HG03103 (cell line): ENCODE results near the gene ATF6.
"Not testable (repeated sequence)": the region's sequence is repeated elsewhere in the genome, so short reads cannot be mapped to it uniquely, and the experiment has no call there.

Experiments used
- ATAC-seq: cut with Tn5 transposase; IDR thresholded peaks from one replicate; pipeline ENCODE4 v1.9.1; 2021; ENCODE audit warnings: low read depth; ENCODE audit not compliant: unreplicated experiment

The ATF6 gene

DNA sequence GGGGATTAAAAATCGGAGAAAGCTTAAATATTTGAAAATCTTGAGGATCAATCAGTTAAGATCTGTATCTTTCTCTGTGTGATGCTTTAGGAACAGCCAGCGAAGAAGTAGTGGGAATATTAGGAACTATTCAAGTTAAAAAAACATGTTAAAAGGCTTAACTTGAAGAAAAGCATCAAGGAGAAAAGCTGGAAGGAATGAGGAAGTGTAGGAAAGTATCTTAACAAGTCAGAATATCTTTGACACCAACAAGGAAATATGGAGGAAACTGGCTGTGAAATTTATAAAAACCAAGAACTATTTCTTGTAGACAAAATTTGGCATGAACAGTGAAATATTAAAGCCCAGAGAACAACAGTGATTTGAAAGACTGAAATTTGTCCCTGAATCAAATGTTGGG is 60.4 kb downstream of the ATF6 start:
- no peak for ATAC-seq

DNA sequence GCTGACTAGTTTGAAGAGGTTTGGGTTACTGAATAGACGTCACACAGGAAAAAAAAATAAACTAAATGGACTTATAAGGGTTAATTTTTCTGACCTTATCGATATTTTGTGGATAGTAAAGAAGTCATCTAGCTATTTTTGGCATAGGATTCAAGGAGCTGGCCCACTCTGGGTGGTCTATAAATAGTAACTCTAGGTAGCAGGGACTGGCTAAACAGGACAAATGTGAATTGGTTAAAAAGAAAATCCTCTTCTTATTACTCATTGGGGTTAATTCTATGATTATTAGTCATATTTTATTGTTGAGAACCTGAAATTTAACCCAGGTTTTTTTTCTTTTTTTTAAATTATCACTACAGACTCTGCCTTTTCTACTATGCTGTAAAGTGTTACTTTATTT is 61.7 kb downstream of the ATF6 start:
- ATAC-seq = no peak

DNA sequence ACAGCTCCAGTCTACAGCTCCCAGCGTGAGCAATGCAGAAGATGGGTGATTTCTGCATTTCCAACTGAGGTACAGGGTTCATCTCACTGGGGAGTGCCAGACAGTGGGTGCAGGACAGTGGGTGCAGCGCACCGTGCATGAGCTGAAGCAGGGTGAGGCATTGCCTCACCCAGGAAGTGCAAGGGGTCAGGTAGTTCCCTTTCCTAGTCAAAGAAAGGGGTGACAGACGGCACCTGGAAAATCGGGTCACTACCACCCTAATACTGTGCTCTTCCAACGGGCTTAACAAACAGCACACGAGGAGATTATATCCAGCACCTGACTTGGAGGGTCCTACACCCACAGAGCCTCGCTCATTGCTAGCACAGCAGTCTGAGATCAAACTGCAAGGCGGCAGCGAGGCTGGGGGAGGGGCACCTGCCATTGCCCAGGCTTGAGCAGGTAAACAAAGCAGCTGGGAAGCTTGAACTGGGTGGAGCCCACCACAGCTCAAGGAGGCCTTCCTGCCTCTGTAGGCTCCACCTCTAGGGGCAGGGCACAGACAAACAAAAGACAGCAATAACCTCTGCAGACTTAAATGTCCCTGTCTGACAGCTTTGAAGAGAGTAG is 66.3 kb downstream of the ATF6 start:
- ATAC-seq = not testable (repeated sequence)

DNA sequence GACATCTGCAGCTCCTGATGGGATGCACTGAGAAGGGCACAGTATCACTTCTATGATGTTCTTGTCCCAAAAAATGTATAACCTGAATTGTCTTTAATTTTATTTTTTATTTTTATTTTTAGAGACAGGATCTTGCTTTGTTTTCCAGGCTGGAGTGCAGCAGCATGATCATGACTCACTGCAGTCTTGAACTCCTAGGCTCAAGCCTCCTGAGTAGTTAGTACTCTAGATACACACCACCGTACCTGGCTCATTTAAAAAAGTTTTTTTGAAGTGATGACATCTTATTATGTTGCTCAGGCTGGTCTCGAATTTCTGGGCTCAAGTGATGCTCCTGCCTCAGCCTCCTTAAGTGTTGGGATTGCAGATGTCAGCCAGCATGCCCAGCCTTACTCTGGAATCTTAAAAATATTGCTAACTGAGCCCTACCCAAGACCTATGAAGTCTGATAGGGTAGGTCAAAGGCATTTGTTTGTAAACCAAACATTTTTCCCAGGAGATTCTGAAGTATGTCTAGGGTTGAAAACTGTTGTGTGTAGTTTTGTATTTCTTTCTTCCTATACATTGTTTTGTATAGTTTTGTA is 68.9 kb downstream of the ATF6 start:
- no peak for ATAC-seq

DNA sequence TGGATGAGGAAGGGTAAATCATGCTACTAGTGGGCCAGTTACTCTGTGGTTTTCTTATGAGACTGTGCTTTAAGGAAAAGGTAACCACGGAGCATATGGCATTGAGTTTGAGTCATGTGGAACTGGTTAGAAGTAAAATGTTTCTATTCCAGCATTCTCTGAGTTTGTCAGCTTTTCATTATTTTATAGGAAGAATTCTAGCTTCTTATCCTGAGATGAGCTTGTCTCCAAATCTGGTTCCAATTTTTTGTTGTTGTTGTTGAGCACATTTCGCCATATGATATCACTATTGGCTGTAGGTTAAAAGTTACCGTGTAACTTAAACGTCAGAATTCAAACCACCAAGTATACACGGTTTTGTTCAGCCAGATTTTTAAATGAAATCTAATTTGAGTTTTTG is 69.9 kb downstream of the ATF6 start:
- ATAC-seq = no peak

DNA sequence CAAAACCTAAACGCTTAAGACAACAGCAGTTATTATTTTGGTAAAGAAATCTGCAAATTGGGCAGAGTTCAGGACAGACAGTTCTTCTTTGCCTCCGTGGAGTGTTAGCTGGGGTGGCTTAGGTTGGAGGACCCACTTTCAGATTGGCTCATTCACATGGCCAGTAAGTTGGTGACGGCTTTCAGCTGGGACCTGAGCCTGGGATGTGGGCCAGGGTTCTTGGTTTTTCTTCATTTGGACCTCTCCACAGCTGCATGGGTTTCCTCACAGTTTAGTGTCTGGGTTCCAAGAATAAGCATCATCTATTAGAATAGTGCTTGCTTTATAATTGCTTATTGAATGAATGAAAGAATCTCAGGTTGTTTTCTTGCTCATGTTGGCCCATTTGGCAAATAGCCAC is 72.2 kb downstream of the ATF6 start:
- ATAC-seq = no peak

DNA sequence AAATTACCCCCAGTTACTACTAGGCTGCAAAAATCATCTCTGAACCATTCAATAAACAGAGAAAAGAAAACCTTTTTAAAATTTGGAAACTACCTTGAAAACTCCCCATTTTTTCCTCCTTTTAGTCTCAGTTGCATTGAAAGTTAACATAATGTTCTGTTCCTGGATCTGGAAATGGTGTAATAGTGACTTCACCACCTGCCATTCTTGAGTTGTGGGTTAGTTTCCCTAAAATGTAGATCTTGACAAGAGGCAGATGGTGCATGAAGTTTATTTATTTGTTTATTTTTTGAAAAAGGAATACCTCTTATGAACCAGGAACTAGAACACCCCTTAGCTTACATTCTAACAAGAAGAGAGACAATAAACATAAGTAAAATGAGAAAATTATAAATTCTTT is 72.8 kb downstream of the ATF6 start:
- ATAC-seq = no peak

DNA sequence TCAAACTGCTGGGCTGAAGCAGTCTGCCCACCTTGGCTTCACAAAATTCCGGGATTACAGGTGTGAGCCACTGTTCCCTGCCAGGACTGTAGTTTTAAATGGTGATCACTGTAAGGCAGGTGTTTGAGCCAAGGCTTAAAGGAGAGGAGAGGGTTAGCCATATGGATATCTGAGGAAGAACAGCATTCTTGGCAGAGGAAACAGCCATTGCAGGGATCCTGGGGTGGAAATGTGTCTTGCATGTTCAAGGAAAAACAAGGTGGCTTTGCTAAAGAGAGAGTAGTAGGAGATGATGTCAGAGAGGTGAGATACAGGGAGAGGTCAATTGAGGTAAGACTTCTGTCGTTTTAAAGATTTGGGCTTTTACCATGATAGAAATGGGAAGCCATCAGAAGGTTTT is 73.5 kb downstream of the ATF6 start:
- ATAC-seq = no peak

DNA sequence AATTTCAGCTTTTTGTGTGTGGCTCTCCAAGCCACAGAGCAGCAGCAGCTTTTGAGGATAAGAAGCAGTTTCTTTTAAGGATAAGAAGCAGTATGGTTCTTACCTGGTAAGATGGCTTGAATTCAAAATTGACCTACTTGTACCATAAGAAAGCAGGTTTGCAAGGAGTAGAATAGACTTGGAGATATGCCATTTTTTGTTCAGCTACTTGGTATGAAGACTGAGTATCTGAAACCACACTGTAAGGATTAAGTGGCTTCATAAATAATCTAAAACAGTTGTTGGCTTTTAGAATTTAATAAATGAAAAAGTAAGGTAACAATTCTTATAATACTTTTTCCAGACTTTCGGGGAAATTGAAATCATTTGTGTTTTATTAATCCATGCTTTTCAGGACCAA is 74.2 kb downstream of the ATF6 start:
- no peak for ATAC-seq

DNA sequence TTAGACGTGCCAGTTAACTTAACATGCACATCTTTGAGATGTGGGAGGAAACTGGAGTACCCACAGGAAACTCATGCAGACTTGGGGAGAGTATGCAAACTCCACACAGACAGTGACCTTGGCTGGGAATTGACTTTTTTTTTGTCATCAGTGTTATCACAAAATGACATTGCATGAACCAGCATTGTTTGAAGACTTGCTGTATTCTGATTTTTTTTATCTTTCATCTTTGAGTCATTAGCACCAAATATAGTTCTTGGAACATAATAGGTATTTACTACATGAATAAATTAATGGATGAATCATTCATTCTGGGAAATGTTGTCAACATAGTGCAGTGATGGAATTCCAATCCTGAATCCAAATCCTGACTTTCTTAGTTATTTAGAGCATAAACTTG is 77.0 kb downstream of the ATF6 start:
- no peak for ATAC-seq

DNA sequence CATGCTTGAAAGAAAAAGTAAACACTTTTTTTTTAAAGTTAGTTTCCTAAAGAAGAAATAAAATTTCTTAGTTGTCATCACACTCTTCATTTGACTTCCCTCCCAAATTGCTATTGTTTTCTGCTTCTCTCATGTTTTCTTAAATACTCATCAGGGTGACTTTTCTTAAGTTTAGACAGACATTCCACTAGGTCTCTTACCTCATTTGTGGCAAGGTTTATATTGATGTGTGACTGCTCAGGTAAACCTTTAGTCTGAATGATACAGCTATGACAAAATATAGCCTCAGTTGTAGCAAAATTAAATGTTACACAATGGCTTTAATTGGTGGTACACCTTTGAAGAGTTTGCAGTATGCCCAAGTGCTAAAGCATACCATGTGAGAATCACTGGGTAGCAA is 78.6 kb downstream of the ATF6 start:
- no peak for ATAC-seq

DNA sequence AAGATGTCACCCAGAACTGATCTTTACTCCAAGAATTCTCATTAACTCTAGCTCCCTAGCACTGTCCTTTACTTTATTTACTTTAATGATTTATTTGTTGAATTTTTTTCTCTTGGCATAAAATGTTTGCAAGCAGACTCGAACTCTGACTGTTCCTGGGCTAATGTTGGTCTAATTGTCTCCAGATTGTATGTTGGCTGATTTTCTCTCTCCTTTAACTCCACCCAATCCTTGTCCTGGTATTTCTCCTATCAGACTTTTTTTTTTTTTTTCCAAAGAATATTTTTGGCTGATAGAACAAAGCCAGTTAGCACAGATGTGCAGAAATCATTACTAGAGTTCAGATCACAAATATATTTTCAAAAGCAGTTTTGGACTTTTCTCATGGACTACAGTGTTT is 82.6 kb downstream of the ATF6 start:
- ATAC-seq = no peak

DNA sequence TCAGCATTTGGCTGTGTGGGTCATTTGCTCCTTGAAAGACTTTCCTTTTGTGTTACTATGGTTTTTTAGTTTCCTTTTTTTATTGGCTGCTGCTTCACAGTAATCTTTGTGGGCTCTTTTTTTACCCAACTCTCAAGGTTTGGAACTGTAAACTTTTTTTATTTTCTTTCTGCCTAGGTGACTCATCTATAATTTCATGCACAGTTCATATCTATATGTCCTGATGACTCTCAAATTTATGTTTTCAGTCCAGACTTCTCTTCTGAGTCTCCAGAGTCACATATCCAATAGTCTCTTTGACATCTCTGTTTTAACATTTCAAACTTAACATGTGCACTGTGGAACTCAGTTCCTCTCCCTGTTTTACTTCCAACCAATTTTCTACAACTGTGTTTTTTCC is 83.4 kb downstream of the ATF6 start:
- no peak for ATAC-seq

DNA sequence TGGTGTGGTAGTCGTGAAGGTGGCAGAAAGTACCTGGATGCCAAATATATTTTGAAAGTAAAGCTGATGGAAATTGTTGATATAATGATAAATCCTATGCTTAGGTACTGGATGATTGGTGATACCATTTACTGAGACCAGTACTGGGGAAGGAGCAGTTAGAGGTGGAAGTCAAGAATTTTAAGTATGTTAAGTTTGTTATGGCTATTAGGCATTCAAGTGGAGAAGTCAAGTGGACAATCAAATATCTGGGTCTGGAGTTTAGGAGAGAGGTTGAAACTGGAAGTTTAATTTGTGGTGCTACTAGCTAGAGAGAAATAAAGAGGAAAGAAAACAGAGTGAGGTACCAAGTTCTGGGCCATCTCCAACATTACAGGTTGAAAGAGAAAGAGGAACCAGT is 89.1 kb downstream of the ATF6 start:
- ATAC-seq = no peak

DNA sequence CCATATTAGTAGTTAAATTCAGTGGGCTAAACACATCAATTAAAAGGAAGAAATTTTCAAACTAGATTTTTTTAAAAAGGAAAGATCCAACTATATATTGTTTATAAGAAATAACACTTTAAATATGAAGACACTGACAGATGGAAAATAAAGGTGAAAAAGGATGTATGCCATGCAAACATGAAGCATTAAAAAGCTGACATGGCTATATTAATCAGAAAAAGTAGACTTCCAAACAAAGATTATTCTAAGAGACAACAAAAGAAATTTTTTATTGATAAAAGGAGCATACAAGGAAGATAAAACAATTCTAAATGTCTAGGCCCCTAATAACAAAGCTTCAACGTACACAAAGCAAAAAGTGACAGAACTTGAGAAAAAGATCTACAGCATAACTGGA is 92.2 kb downstream of the ATF6 start:
- no peak for ATAC-seq

DNA sequence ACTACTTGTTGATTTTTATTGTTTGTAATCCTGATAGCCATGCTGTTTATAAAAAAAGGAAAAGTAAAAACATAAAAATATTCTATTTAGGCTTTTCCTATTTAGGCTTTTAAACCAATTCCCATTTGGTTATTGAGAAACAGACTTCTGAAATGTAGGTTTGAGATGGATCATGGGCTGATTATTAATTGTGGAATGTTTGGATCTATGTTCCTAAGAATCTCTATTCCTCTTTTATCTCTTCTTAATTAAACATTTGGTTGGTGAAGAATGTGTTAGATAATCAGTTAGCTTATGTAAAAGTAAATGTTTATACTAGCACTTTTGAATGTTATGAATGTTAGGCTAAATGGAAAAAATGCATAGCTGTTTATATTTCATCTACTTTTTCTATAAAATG is 97.4 kb downstream of the ATF6 start:
- ATAC-seq = no peak

DNA sequence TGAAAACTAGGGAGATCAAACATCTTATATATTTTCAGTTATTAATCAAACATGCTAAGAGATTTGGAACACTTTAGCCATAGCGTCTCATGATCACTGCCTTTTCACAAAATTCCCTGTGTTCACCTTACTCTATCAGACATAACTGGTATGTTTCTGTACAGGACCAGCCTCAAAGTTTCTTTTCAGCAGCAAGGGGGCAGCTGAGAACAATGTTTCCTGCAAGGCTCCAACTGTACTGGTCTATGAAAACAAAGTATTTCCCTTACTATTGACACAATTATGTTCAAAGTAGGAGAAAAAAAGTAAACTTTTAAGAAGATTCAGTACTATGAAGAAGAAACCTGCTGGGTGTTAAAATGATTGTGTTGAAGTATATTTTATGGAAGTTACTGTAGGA is 98.5 kb downstream of the ATF6 start:
- no peak for ATAC-seq

DNA sequence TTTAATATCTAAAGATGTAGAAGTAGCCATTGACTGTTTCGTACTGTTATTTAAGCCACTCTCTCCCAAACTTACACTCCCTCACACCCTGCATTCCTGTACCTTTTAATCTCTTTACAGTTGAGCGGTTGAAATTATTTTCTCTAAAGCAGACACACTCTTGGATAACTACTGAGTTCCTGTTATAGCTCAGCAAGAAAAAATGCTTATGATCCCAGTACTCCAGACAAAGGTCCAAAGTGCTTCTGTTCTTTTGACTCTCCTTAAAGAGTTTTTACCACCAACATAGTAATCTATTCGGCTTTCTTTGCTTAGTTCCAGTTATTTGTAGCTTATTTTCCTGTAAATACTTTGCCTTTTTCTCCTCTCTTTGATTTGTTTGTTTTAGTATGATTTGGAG is 100.1 kb downstream of the ATF6 start:
- ATAC-seq = no peak

DNA sequence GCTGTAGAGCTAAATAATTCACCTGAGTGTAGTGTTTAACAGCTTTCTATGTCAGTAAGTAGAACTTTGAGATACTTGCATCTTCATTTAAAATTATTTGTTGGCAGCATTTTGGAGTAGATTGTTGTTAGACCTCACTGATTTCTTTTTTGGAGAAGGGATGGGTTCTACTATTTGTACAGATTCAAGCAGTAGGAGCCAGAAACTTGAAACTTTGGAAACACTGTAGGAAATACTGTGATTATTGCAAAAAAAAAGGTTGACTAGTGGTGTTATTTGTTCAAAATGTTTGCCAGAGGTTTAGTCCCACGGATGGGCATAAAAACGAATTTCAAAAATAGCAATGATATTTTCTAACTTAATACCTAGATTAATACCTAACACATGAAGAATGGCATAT is 102.7 kb downstream of the ATF6 start:
- ATAC-seq = no peak

DNA sequence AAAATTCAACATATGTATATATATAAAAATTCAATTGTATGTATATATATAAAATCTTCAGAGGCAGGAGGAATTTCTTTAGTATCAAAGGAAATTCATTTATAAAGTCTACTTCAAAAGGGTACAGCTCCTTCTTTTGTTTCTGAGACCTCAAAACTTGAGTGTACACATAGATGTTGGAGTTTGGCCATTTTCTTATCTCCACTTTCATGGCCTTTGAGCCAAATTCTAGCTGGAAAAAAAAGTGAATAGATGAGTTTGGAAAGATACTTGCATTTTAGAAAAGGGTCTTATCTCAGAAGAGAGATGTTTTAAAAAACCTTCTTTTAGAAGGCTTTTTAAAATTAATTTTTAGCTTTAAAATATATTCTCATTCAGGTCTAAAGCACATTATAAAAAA is 103.2 kb downstream of the ATF6 start:
- no peak for ATAC-seq

DNA sequence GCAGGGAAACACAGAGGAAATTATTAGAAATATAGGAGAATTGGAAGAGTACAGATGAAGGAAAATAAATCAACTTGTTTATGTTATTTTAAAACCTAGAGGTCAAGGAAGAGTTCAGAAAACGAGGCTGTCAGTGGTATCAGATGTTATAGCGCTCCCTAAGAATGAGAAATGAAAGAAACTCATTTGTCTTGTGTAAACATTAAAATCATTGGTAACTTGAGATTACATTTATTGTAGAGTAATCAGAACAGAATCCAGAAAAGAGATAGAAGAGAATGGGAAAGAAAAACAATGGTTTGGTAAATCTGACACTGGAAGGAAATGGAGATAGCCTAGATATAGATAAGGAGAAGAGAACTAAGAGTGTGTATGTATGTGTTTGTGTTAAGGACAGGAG is 106.4 kb downstream of the ATF6 start:
- no peak for ATAC-seq

DNA sequence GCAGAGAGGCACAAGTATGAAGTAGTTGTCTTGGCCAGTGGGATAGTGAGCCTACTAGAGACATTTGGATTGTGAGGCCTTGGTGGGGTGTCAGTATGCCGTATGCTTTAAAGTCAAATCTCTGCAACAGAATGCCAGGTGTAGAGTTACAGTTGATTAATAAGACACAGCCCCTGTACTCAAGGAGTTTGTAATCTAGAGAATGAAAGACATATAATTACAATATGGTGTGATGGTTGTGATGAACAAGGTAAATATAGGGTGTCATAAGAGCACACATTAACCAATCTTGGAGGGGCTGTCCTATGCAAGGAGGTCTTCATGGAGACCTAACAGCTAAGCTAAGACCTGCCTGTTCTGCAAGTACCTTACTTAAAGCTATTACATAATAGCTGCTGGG is 113.1 kb downstream of the ATF6 start:
- no peak for ATAC-seq

DNA sequence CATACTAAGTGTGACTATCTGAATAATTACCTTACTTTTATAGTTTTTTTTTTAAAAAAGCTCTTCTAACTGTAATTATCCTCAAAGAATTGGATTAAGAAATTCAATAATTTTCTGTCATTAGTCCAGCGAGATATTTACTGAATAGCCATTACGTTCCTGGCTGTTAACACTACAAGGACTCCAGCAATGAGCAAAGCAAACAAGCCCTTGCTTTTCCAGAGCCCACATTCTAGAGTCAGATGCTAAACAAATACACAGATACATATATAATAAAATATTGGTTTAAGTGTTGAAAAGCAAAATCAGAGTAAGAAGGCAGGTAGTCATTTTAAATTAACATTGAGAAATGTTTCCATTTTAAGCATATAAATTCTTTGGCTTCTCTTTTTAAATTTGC is 118.4 kb downstream of the ATF6 start:
- no peak for ATAC-seq
